Activated CD4-positive, alpha-beta T cell treated with anti-CD3 and anti-CD28 coated beads for 48 hours (primary cell): Measurements from ENCODE around the gene IWS1.
"Not testable (repeated sequence)": the region's sequence is repeated elsewhere in the genome, so short reads cannot be mapped to it uniquely, and the experiment has no call there.

Source experiments
- DNase-seq: peaks from one replicate; pipeline ENCODE4 v3.0.0-alpha.2; 2020

Gene IWS1

GRCh38 chr2:127560201-127560930 is 34.1 kb upstream of the IWS1 start:
- DNase-seq = no peak

GRCh38 chr2:127559454-127559853 is 33.2 kb upstream of the IWS1 start:
- no peak for DNase-seq

- no peak for DNase-seq
Measured at GRCh38 chr2:127558911-127559310, 32.6 kb upstream of the IWS1 start.

- DNase-seq = no peak
Measured at GRCh38 chr2:127552846-127553245, 26.6 kb upstream of the IWS1 start.

- no peak for DNase-seq
Measured at GRCh38 chr2:127552336-127552735, 26.0 kb upstream of the IWS1 start.

GRCh38 chr2:127551221-127551930 is 25.1 kb upstream of the IWS1 start:
- no peak for DNase-seq

GRCh38 chr2:127546797-127547196 is 20.5 kb upstream of the IWS1 start:
- no peak for DNase-seq

GRCh38 chr2:127545796-127546195 is 19.5 kb upstream of the IWS1 start:
- no peak for DNase-seq

- no peak for DNase-seq
Measured at GRCh38 chr2:127545189-127545588, 18.9 kb upstream of the IWS1 start.

GRCh38 chr2:127543013-127543501 is 16.8 kb upstream of the IWS1 start:
- DNase-seq = not testable (repeated sequence)

- no peak for DNase-seq
Measured at GRCh38 chr2:127542231-127542630, 15.9 kb upstream of the IWS1 start.

GRCh38 chr2:127541809-127542208 is 15.5 kb upstream of the IWS1 start:
- DNase-seq = no peak

- no peak for DNase-seq
Measured at GRCh38 chr2:127537644-127538043, 11.4 kb upstream of the IWS1 start.

GRCh38 chr2:127536707-127537541 is 10.6 kb upstream of the IWS1 start:
- DNase-seq = no peak

GRCh38 chr2:127535918-127536317 is 9.6 kb upstream of the IWS1 start:
- no peak for DNase-seq

GRCh38 chr2:127535422-127535901 is 9.2 kb upstream of the IWS1 start, which contains the start of gene MYO7B:
Gene MYO7B (plus strand): TSS chr2:127535683. CDS start chr2:127559723, 24,040 bp downstream.
- DNase-seq = no peak

GRCh38 chr2:127532296-127532695 is 6.0 kb upstream of the IWS1 start:
- no peak for DNase-seq

- DNase-seq = no peak
Measured at GRCh38 chr2:127531221-127531648, 4.9 kb upstream of the IWS1 start.

- DNase-seq = no peak
Measured at GRCh38 chr2:127530245-127531140, 4.2 kb upstream of the IWS1 start.

GRCh38 chr2:127529416-127529815 is 3.1 kb upstream of the IWS1 start:
- not testable (repeated sequence) for DNase-seq

- DNase-seq = no peak
Measured at GRCh38 chr2:127528487-127528886, 2.2 kb upstream of the IWS1 start.
